ENCODE results near the gene TRPM2.

The TRPM2 gene

GRCh38 chr21:44458971-44459711 lies 105.7 kb downstream of the TRPM2 start:
- no peaks in the 10 kb centered on the region for H3K36me3 Mint-ChIP-seq (ENCODE audit: low read depth)
- no peak overlapping the region for H3K27ac Mint-ChIP-seq

GRCh38 chr21:44459712-44460440 lies 106.5 kb downstream of the TRPM2 start:
- H3K27me3 Mint-ChIP-seq (ENCODE audit: low read depth), result no peaks in the 10 kb centered on the region
- no peaks in the 10 kb centered on the region for H3K4me1 Mint-ChIP-seq (ENCODE audit: low read depth)
- no peak for DNase-seq (ENCODE audit: low spot score)
- no peaks in the 10 kb centered on the region for H3K36me3 Mint-ChIP-seq (ENCODE audit: low read depth)
- H3K27ac Mint-ChIP-seq, result no peak overlapping the region
- no peak overlapping the region for H3K4me3 Mint-ChIP-seq
- H3K9me3 Mint-ChIP-seq, result no peaks in the 10 kb centered on the region

More at GRCh38 chr21:44458971-44459711, 105.7 kb downstream of the TRPM2 start:
- H3K27me3 Mint-ChIP-seq (ENCODE audit: low read depth), result peaks cover 2% of the 10 kb centered on the region
- peaks cover 4% of the 10 kb centered on the region for H3K9me3 Mint-ChIP-seq
- no peak overlapping the region for H3K4me3 Mint-ChIP-seq
- no peak for DNase-seq (ENCODE audit: low spot score)
- H3K4me1 Mint-ChIP-seq (ENCODE audit: low read depth), result no peaks in the 10 kb centered on the region

- Mint-ChIP-seq H3K27me3 (ENCODE audit: low read depth) (no peaks in the 10 kb centered on the region), H3K4me3 (no peak overlapping the region), H3K27ac (no peak overlapping the region), H3K9me3 (no peaks in the 10 kb centered on the region), H3K4me1 (ENCODE audit: low read depth) (no peaks in the 10 kb centered on the region), H3K36me3 (ENCODE audit: low read depth) (no peaks in the 10 kb centered on the region)
- DNase-seq (ENCODE audit: low spot score), result no peak
Observed at GRCh38 chr21:44460441-44460755, 107.0 kb downstream of the TRPM2 start.

- DNase-seq (ENCODE audit: low spot score), result no peak
- Mint-ChIP-seq H3K9me3 (no peaks in the 10 kb centered on the region), H3K4me1 (ENCODE audit: low read depth) (no peaks in the 10 kb centered on the region)
Observed at GRCh38 chr21:44461005-44461404, 107.6 kb downstream of the TRPM2 start.

GRCh38 chr21:44461464-44462001 lies 108.1 kb downstream of the TRPM2 start:
- Mint-ChIP-seq H3K27me3 (ENCODE audit: low read depth) (no peaks in the 10 kb centered on the region), H3K9me3 (no peaks in the 10 kb centered on the region), H3K27ac (no peak overlapping the region), H3K36me3 (ENCODE audit: low read depth) (no peaks in the 10 kb centered on the region), H3K4me3 (no peak overlapping the region), H3K4me1 (ENCODE audit: low read depth) (no peaks in the 10 kb centered on the region)
- no peak for DNase-seq (ENCODE audit: low spot score)

More at GRCh38 chr21:44461005-44461404, 107.6 kb downstream of the TRPM2 start:
- Mint-ChIP-seq H3K36me3 (ENCODE audit: low read depth) (no peaks in the 10 kb centered on the region), H3K4me3 (no peak overlapping the region), H3K27me3 (ENCODE audit: low read depth) (no peaks in the 10 kb centered on the region), H3K27ac (no peak overlapping the region)

- H3K27me3 Mint-ChIP-seq (ENCODE audit: low read depth), result no peaks in the 10 kb centered on the region
- H3K4me3 Mint-ChIP-seq, result no peak overlapping the region
- H3K27ac Mint-ChIP-seq, result no peak overlapping the region
- no peaks in the 10 kb centered on the region for H3K36me3 Mint-ChIP-seq (ENCODE audit: low read depth)
- no peaks in the 10 kb centered on the region for H3K4me1 Mint-ChIP-seq (ENCODE audit: low read depth)
- no peak for DNase-seq (ENCODE audit: low spot score)
- no peaks in the 10 kb centered on the region for H3K9me3 Mint-ChIP-seq
Observed at GRCh38 chr21:44462086-44462833, 108.8 kb downstream of the TRPM2 start.

- no peaks in the 10 kb centered on the region for H3K4me1 Mint-ChIP-seq (ENCODE audit: low read depth)
- no peaks in the 10 kb centered on the region for H3K27me3 Mint-ChIP-seq (ENCODE audit: low read depth)
- H3K27ac Mint-ChIP-seq, result no peak overlapping the region
- H3K4me3 Mint-ChIP-seq, result no peak overlapping the region
- H3K36me3 Mint-ChIP-seq (ENCODE audit: low read depth), result no peaks in the 10 kb centered on the region
- no peaks in the 10 kb centered on the region for H3K9me3 Mint-ChIP-seq
- no peak for DNase-seq (ENCODE audit: low spot score)
Observed at GRCh38 chr21:44462834-44463200, 109.4 kb downstream of the TRPM2 start.

GRCh38 chr21:44463724-44464123 lies 110.3 kb downstream of the TRPM2 start:
- Mint-ChIP-seq H3K4me3 (no peak overlapping the region), H3K9me3 (no peaks in the 10 kb centered on the region), H3K4me1 (ENCODE audit: low read depth) (no peaks in the 10 kb centered on the region), H3K36me3 (ENCODE audit: low read depth) (no peaks in the 10 kb centered on the region), H3K27ac (no peak overlapping the region), H3K27me3 (ENCODE audit: low read depth) (no peaks in the 10 kb centered on the region)
- no peak for DNase-seq (ENCODE audit: low spot score)

GRCh38 chr21:44464351-44464750 lies 110.9 kb downstream of the TRPM2 start:
- Mint-ChIP-seq H3K4me3 (no peak overlapping the region), H3K9me3 (no peaks in the 10 kb centered on the region), H3K36me3 (ENCODE audit: low read depth) (no peaks in the 10 kb centered on the region), H3K27ac (no peak overlapping the region), H3K27me3 (ENCODE audit: low read depth) (no peaks in the 10 kb centered on the region), H3K4me1 (ENCODE audit: low read depth) (no peaks in the 10 kb centered on the region)
- no peak for DNase-seq (ENCODE audit: low spot score)

- no peak for DNase-seq (ENCODE audit: low spot score)
- H3K27me3 Mint-ChIP-seq (ENCODE audit: low read depth), result peaks cover 2% of the 10 kb centered on the region
- H3K27ac Mint-ChIP-seq, result no peak overlapping the region
- H3K9me3 Mint-ChIP-seq, result no peaks in the 10 kb centered on the region
- H3K4me3 Mint-ChIP-seq, result no peak overlapping the region
- H3K4me1 Mint-ChIP-seq (ENCODE audit: low read depth), result no peaks in the 10 kb centered on the region
- no peaks in the 10 kb centered on the region for H3K36me3 Mint-ChIP-seq (ENCODE audit: low read depth)
Observed at GRCh38 chr21:44466351-44466954, 113.0 kb downstream of the TRPM2 start.

- H3K4me3 Mint-ChIP-seq, result no peak overlapping the region
- no peaks in the 10 kb centered on the region for H3K36me3 Mint-ChIP-seq (ENCODE audit: low read depth)
- no peaks in the 10 kb centered on the region for H3K9me3 Mint-ChIP-seq
- peaks cover 2% of the 10 kb centered on the region for H3K27me3 Mint-ChIP-seq (ENCODE audit: low read depth)
- DNase-seq (ENCODE audit: low spot score), result no peak
- H3K4me1 Mint-ChIP-seq (ENCODE audit: low read depth), result no peaks in the 10 kb centered on the region
- H3K27ac Mint-ChIP-seq, result peak overlapping the region; percentile 8
Observed at GRCh38 chr21:44466996-44467858, 113.8 kb downstream of the TRPM2 start.

- Mint-ChIP-seq H3K27ac (no peak overlapping the region), H3K9me3 (no peaks in the 10 kb centered on the region), H3K36me3 (ENCODE audit: low read depth) (no peaks in the 10 kb centered on the region), H3K4me1 (ENCODE audit: low read depth) (no peaks in the 10 kb centered on the region), H3K27me3 (ENCODE audit: low read depth) (peaks cover 2% of the 10 kb centered on the region), H3K4me3 (no peak overlapping the region)
- no peak for DNase-seq (ENCODE audit: low spot score)
Observed at GRCh38 chr21:44467859-44468195, 114.4 kb downstream of the TRPM2 start.

- DNase-seq (ENCODE audit: low spot score), result no peak
- Mint-ChIP-seq H3K9me3 (no peaks in the 10 kb centered on the region), H3K27me3 (ENCODE audit: low read depth) (peaks cover 2% of the 10 kb centered on the region), H3K4me3 (no peak overlapping the region), H3K4me1 (ENCODE audit: low read depth) (no peaks in the 10 kb centered on the region), H3K27ac (no peak overlapping the region), H3K36me3 (ENCODE audit: low read depth) (no peaks in the 10 kb centered on the region)
Observed at GRCh38 chr21:44471341-44471740, 117.9 kb downstream of the TRPM2 start.
